GM10266 (cell line): ENCODE results near the gene HMCN1.
"Not testable (repeated sequence)": the region's sequence is repeated elsewhere in the genome, so short reads cannot be mapped to it uniquely, and the experiment has no call there.

Source experiments
- DNase-seq: peaks from one replicate; pipeline ENCODE4 v3.0.0; 2012; ENCODE audit errors: extremely low spot score
- TF ChIP-seq, protein P1 (sequence below): IDR thresholded peaks from 2 replicates; pipeline ENCODE4 v1.5.1; 2012; ENCODE audit warnings: mild to moderate bottlenecking, low read depth; ENCODE audit not compliant: control insufficient read depth, insufficient read depth; ENCODE audit errors: missing control alignments

Gene HMCN1

GRCh38 chr1:186155594-186155993 is 421.4 kb downstream of the HMCN1 start:
- DNase-seq = peak; percentile 14
- TF ChIP-seq, protein P1, sequence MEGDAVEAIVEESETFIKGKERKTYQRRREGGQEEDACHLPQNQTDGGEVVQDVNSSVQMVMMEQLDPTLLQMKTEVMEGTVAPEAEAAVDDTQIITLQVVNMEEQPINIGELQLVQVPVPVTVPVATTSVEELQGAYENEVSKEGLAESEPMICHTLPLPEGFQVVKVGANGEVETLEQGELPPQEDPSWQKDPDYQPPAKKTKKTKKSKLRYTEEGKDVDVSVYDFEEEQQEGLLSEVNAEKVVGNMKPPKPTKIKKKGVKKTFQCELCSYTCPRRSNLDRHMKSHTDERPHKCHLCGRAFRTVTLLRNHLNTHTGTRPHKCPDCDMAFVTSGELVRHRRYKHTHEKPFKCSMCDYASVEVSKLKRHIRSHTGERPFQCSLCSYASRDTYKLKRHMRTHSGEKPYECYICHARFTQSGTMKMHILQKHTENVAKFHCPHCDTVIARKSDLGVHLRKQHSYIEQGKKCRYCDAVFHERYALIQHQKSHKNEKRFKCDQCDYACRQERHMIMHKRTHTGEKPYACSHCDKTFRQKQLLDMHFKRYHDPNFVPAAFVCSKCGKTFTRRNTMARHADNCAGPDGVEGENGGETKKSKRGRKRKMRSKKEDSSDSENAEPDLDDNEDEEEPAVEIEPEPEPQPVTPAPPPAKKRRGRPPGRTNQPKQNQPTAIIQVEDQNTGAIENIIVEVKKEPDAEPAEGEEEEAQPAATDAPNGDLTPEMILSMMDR = peak; percentile 51

GRCh38 chr1:186162895-186163294 is 428.7 kb downstream of the HMCN1 start:
- DNase-seq = not testable (repeated sequence)

DNA sequence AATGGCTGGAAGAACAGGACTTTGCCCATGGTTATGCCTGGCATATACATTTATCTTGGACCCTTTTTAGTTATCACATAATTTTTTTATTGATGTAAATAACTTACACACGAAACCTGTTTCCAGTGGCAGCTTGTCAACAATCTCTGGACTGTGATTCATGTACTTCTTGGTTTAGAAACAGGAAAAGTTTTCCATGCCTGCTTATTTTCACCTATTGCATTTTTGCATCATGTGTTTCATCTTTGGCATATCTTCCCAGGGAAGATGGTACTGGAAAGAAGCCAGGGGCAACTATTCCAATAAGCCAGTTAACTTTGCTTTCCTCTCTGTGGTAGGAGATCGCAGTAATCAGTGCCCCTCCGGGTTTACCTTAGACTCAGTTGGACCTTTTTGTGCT is 430.6 kb downstream of the HMCN1 start:
- no peak for DNase-seq
- TF ChIP-seq, protein P1 = no peak

DNA sequence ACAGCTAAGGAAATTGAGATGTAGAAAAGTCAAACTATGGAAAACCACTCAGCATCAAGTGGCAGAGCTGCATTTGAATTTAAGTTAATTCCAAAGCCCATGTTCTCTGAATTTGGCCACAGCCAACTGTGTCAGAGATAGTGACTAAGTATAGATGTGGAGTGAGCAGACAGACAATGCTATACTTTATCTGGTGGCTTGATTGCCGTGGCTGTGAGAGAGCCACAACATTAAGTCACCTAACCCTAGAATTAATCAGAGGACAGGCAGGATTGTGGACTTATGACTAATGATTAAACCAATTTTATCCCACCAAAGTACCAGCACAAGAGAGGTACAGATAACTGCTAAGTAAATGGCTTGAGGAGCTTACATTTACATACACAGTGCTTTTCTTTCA is 431.1 kb downstream of the HMCN1 start:
- no peak for DNase-seq
- TF ChIP-seq, protein P1 = no peak

- DNase-seq = no peak
- TF ChIP-seq, protein P1 = no peak
These were observed 433.0 kb downstream of the HMCN1 start for GRCh38 chr1:186167096-186167668.

GRCh38 chr1:186175588-186175987 is 441.4 kb downstream of the HMCN1 start:
- DNase-seq = no peak
- TF ChIP-seq, protein P1 = no peak

DNA sequence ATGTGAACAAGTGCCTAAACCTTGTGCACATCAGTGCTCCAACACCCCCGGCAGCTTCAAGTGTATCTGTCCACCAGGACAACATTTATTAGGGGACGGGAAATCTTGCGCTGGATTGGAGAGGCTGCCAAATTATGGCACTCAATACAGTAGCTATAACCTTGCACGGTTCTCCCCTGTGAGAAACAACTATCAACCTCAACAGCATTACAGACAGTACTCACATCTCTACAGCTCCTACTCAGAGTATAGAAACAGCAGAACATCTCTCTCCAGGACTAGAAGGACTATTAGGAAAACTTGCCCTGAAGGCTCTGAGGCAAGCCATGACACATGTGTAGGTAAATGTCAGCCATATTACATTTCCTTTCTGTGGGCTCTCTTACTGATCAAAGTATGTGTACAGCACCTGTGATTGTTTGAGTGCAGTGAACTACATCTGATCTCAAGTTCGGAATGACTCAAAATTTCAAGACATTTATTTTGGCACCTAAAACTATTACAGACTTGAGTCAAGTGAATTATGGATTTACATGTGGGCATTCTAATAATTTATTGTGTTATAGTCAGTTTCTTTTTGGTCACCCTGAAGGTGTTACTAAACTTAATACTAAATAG is 444.3 kb downstream of the HMCN1 start:
- no peak for DNase-seq
- TF ChIP-seq, protein P1 = no peak
